CD4-positive, alpha-beta T cell treated with Interleukin-4 for 1 hour (primary cell): Measurements from ENCODE around the gene FYB1.

ENCODE experiments used
- DNase-seq, 2 donors: peaks; one replicate each; pipeline ENCODE4 v3.0.0-alpha.2; 2020 to 2022

FYB1 gene

DNA sequence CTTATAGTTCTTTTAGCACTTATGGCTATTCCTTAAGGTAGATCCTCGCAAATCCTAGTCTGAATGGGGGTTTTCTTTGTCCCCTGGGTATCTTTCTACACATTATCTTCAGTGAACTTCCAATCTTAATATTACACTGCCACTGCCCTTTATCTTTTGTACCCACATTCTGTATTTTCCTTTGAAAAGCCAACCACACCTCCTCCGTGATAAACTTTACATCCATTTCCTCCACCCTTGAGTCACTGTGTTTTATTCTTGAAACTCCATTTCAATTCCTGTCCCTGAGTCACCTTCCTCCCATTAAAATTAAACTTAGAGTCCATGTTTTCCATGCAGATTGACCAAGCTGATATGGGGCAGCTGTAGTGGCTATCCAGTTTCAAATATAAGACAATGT is 102.0 kb downstream of the FYB1 start:
- DNase-seq = no peak

- DNase-seq = no peak
Measured at GRCh38 chr5:39116344-39117170, 102.8 kb downstream of the FYB1 start.

- no peak for DNase-seq
Measured at GRCh38 chr5:39115644-39116343, 103.6 kb downstream of the FYB1 start.

GRCh38 chr5:39114155-39114554 is 105.2 kb downstream of the FYB1 start:
- DNase-seq = no peak

DNA sequence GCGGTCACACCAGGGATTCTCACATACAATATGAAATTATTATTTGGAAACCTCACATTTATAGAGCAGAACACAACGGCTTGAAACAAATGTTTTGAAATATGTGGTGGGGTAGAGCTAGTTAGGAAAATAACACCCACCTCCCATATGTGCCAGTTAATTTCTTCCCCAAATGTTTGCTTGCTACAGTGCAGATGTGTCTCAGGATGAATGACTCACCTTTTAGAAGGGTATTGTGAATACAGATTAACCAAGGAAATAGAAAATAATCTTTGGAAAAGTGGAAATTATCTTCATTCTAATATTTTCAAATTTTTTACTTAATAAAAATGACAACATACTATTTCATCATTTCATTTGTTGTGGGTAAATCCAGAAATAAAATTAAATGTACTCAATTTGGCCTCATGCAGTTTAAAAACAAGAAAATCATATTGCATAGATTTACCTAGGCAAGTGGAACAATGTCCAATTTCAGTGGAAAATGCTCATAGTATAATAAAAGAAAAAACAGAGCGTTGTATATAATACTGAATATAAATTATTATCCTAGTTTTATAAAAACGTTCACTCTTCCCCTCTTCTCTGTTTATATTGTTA is 105.9 kb downstream of the FYB1 start:
- DNase-seq = no peak

- DNase-seq = no peak
Measured at GRCh38 chr5:39109606-39110005, 109.8 kb downstream of the FYB1 start.

DNA sequence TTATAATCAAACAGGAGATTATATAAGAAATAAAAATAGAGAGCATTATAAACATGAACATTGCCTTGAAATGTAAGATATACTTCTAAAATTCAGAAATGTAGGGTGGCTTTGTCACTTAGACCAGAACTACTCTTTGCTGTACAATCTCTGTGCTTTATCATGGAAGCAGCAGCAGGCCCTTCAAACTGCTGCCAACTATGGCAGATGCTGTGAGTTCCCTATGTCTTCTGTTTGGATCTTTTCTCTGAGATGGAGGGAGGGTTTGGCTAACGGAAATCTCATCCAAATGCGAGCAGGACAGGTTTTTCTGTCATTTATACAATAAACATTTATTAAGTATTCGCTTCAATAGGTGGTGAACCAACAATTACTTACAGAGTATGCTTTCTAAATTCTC is 110.4 kb downstream of the FYB1 start:
- DNase-seq = no peak

- DNase-seq = no peak
Measured at GRCh38 chr5:39107350-39107749, 112.0 kb downstream of the FYB1 start.

GRCh38 chr5:39106322-39106721 is 113.0 kb downstream of the FYB1 start:
- DNase-seq = peak in 1 of 2 donors; percentile 14

DNA sequence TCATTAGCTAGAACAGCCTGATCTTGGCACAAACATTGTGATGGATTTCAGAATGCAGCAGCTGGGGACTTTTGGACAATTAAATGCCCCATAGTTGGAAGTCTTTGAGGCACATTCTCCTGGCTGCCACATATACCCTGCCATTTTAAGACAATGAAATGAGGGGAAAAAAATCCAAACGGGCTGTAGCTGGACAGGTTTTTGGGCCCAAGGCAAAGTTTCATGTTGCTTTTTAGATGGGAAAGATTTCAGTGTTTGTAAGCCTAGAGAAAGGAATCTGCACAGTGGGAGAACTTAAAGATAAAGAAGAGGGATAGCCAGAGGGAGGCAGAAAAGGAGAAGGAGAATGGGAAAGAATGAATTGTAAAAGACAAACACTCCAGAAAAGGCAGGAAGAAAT is 115.1 kb downstream of the FYB1 start:
- no peak for DNase-seq

DNA sequence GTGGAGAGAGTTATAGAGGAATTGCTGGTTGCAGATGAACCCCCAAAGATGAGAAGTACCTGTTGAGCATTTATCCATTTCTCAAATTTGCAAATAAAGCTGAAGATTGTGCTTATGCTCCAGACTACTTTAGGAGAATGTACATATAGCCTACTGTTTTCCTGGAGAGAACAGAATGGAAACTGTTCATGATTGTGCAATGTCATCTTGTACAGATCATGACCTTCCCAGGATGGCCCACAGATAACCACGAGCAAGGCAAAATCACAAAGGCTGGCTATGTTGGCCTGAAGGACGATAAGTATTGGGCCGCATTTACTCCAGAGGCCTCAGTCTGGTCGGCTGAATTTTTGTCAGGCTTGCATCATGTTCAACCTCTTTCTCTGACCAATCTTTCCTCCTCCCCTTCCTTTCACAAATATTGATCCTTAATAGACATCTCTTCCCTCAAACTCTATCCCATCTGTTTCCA is 116.6 kb downstream of the FYB1 start:
- DNase-seq = no peak

DNA sequence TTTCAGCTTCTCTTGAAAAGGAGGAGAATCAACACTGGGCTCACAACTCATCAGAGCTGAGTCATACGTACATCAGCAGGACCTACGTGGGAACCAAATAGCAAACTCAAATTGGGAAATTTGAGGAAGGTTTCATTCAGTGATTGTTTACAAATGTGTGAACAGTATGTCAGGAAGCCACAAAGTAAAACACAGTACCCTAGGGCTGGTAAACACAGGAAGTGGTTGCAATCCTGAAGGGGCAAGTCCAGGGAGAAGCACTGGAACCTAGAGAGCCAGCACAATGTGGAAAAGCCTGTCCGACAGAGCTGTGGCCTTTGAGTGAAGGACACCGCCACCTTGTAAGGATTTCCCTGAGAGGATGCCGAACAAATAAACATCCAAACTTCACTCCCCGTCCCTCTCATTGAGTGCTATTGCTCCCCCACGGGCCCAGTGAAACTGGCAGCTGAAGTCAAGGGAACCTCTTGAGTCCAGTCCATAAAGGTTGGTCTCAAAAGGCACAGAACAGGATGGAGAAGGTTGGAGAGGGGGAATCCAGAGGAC is 118.4 kb downstream of the FYB1 start:
- no peak for DNase-seq

GRCh38 chr5:39100301-39100850 is 119.0 kb downstream of the FYB1 start:
- no peak for DNase-seq

- DNase-seq = no peak
Measured at GRCh38 chr5:39099831-39100230, 119.5 kb downstream of the FYB1 start.

DNA sequence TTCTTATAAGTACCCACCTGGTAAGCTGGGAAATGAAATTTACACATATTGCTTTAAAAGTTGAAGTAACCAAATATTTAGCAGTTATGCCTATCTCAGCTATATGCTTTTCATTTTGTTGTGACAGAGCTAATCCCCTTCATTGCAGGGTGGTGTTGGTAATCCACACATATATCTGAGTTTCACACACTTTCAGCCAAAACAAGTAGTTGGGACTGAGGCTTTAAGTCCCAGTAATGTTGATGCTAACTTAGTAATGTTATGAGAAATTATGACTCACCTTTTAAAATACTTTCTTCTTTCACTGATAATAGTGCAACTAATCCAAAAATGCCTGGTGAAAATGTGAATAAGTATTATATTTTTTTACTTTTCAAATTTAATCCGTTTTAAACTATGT is 126.0 kb downstream of the FYB1 start:
- DNase-seq = no peak

DNA sequence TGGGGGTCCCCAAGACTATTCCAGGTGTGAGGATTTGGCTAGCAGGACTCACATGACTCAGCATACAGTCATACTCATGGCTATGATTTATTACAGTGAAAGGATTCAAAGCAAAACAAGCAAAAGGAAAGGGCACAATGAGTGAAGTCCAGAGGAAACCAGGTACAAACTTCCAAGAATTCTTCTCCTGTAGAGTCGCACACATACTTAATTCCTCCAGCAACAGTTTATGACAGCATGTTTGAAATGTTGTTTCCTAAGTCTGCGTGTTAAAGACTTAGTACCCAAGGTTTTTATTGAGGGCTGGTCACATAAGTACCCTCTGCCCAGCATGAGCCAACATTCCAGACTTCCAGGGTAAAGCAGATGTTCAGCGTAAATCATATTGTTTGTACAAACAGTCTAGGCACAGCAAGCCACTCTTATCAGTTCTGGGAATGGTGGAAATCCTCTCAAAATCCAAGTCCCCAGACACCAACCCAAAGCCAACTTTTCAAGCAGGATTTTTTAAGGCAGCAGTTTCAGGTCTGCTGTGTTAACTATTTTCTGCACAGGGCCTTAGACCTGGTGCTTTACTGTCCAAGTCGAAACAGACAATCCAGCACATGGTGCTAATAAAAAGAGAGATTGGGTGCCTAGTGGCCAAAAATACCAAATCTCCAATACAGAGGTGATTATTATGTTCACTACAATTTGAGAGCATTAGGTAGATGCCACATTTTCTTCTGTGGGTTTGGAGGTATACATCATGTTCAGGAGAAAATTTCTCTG is 126.6 kb downstream of the FYB1 start:
- no peak for DNase-seq

DNA sequence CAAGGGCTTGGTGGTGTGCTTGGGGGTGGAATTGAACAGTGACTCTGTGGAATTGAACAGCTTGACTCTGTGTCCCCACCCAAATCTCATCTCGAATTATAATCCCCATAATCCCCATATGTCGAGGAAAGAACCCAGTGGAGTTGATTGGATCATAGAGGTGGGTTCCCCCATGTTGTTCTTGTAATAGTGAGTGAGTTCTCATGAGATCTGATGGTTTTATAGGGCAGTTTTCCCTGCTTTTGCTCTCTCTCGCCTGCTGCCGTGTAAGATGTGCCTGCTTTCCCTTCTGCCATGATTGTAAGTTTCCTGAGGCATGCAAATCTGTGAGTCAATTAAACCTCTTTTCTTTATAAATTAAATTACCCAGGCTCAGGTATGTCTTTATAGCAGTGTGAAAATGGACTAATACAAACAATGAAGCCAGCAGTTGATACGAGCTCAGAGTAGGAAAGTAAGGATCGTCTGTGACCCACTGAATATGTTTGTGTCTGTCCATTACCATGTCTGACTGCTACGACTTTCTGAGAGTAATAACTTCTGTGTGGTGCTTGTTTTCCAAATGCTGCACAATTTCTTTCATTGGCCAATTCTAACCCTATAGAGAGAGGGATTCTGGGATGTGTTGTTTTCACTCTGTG is 127.3 kb downstream of the FYB1 start:
- DNase-seq = no peak

DNA sequence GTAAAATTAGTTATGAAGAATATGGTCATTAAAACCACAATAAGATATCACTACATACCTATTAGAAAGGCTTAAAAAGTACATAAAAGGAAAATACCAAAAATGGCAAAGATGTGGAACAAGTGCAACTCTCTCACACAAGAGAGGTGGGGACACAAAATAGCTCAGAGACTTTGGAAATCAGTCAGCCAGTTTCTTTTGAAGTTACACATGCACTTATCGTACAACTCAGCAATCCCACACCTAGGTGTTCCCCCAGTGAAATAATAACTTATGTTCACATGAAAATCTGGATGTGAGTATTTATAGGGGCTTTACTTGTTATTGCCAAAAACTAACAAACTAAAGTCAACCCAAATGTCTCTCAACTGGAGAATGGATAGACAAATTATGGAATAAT is 135.4 kb downstream of the FYB1 start:
- no peak for DNase-seq

DNA sequence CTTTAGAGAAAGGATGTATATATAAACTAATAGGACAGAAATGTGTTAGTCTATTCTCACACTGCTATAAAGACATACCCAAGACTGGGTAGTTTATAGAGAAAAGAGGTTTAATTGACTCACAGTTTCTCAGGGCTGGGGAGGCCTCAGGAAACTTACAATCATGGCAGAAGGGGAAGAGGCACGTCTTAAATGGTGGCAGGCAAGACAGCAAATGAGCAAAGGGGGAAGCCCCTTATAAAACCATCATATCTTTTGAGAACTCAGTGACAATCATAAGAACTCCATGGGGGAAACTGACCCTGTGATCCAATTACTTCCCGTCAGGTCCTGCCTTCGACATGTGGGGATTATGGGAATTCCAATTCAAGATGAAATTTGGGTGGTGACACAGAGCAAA is 136.4 kb downstream of the FYB1 start:
- no peak for DNase-seq

- peak; percentile 61 to 66 for DNase-seq
Measured at GRCh38 chr5:39080597-39081204, 138.7 kb downstream of the FYB1 start.

DNA sequence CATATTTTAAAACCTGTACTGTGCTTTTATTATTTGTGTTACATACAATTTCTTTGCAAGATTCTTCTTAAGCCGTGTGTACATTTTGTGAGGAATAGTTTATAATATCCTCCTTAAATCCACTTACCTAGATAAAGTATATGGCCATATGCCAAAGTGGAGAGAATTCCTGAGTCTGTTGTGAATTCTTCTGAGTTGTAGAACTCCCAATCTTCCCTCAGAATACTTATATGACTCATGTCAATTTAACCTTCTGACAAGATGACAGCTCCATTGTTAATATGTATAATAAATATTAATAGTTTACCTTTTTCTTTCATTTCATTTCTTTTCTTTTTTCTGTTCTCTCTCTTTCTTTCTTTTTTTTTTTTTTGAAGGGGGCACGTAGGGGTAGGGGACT is 139.2 kb downstream of the FYB1 start:
- DNase-seq = no peak

GRCh38 chr5:39079147-39079546 is 140.2 kb downstream of the FYB1 start:
- DNase-seq = no peak
